Measurements from ENCODE around the gene ARPIN.
"Not testable (repeated sequence)": the region's sequence is repeated elsewhere in the genome, so short reads cannot be mapped to it uniquely, and the experiment has no call there.

The ARPIN gene

DNA sequence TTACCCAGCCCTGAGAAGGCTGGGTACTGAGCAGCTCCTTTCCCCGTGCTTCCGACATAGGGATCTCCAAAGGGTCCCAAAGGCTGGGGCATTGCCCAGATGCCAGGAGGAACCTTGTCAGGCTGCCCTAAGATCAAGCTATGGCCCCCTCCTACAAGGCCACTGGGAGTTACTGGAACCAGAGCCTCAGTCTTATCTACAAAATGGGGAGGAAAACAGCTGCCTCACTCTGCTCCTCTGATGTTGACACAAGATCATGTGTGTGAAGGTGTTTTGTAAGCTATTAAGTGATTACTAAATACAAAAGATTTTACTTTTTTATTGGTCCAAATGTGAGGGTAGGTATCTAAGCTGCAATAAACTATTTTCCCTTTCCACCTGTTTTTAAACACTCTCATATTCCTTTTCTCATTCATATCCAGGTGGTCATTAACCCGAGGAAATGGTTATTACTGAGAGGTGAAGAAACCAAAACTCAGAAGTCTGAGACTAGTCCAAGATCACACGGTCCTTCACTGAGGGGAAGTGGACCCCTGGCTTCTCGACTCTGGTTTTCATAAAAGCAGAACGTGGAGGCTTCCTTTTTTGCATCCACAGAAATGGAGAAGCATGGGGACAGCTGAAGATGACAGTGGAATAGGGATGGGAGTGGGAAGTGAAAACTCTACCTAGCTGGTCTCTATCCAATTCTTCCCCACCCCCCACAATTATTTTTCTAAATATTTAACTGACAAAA is 1.7 kb downstream of the ARPIN start:
- in situ Hi-C loops (cut with MboI; ENCODE audit: low sequenced_read_pairs) = no loop called here

DNA sequence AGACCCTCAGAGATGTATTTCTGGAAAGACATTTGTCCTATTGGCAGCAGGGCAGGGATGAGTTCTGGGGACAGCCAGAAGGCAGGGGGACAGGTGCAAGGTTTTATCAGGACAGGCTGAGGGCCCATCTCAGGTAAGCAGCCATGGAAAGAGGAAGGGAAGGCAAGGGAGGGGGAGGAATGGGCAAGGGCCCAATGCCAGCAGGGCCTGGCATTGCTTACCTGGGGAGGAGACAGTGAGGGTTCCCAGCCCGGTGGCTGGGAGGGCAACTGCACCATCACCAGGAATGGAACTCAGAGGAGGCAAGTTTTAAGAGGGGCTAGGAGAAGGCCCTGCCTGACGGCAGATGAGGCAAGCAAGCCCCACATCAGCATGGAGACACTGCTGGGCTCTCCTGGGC is 3.1 kb downstream of the ARPIN start:
- in situ Hi-C loops (cut with MboI; ENCODE audit: low sequenced_read_pairs) = no loop called here

DNA sequence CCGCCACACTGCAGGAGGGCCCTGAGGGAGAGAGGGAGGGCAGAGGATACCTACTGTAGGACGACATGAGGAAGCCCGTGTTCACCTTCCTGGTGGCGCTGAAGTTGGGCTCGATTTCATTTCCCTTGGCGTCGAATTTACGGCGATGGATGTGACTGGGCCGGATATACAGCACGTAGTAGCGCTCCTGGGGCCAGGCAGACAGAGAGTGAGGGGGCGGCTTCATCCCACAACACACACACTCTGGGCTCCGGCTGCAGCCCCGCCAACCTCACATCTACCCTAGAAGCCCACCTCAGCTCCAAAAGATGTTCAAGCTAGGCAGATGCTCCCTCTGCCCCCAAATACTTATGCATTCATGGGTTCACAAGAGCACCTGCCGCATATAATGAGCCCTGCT is 4.5 kb downstream of the ARPIN start:
- in situ Hi-C loops (cut with MboI; ENCODE audit: low sequenced_read_pairs) = no loop called here

DNA sequence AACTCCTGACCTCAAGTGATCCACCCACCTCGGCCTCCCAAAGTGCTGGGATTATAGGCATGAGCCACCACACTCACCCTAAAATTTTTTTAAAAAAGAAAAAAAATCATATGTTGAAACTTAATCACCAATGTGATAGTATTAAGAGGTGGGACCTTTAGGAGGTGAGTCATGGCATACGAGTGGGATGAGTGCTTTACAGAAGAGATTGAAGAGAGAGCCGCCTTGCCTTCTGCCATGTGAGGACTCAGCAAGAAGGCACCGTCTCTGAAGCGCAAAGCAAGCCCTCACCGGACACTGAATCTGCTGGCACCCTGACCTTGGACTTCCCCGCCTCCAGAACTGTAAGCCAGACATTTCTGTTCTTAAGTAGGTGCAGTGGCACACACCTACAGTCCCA is 5.5 kb downstream of the ARPIN start:
- in situ Hi-C loops (cut with MboI; ENCODE audit: low sequenced_read_pairs) = no loop called here

DNA sequence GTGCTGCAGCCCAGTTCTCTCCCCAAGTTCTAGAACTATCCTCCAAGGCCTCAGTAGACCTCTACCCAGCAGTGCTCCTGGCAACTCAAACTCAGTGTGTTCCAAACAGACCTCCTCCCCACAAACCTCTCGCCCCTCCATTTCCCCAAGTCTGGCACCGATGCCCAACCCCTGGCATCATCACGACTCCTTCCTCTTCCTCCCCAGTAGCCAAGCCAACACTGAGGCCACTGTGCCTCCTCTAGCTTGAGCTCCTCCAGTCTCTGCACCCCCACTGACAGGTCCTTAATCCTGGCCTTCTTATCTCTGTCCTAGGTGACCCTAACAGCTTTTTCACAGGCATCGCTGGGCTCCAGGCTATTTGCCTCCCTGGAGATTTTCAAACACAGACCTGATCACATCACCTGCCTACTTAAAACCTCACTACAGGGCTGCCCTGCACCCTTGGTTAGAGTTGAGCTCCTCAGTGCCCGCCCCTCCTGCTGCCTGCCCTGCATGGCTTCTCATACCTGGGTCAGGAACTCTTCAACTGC is 6.8 kb downstream of the ARPIN start:
- in situ Hi-C loops (cut with MboI; ENCODE audit: low sequenced_read_pairs) = no loop called here

DNA sequence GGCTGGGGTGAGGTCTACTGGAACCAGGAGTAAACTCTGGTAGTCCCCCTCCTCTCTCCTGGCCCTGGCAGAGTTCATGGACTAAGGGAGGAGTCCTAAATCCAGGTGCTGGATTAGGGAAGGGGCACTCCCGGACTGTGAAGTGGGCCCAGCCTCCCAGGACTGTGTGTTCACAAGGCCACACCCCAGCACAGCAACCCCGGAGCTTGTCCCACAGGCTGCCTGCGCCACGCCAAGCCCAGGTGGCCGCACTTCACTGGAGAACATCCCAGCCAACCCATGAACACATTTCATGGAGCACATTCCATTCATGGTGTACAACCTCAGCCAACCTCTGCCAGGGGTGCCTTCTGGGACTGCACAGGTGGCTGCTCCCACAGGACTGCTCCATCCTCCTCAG is 8.2 kb downstream of the ARPIN start:
- in situ Hi-C loops (cut with MboI; ENCODE audit: low sequenced_read_pairs) = no loop called here

DNA sequence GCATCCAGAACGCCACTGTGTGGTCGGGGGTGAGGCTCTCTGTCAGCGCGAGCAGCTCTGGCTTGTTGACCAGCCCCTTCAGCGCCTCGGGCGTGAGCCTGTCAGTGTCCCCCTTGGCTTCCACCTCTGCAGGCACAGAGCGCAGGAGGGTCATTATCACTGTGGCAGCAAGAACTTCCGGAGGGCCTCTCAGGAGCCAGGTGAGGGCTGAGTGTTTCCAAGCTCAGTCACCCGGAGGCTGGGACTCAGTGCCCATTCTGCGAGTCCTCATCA is 9.0 kb downstream of the ARPIN start:
- in situ Hi-C loops (cut with MboI; ENCODE audit: low sequenced_read_pairs) = no loop called here

DNA sequence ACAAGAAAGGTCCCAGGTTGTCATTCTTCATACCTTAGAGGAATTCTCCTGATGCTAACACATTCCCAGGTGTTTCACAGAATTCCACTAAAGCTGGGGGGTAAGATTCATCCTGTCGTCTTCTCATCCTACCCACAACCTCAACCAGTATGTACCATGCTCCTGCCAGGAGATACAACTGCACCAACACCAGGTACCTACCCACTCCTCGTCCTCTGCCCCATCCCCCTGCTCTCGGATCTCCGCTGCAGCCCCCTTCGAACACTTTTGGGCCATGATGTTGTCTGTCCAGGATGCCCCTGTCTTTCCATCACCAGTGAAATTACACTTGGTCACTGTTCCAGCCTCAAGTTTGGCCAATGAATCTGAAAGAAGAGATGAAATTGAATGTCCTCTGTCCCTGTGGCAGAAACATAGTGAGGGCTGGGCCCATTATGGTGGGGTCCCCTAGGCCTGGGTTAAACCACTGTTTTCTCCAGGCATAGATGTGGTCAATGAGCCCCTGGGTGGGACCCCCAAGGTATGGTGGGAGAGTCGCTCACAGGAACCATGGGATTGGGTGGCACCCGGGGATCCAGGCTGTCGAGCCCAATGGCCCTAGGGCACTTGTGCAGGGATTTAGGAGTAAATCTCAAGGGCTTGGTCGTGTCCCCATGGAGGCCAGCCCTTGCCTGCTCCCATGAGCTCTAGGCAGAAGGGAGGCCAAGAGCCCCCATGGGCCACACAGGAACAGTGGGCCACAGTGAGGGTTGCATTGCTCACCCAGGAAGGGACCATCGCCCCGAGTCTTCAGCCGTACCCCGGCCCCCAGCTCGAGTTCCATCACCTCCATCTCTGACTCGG is 9.5 kb downstream of the ARPIN start:
- in situ Hi-C loops (cut with MboI; ENCODE audit: low sequenced_read_pairs) = no loop called here

DNA sequence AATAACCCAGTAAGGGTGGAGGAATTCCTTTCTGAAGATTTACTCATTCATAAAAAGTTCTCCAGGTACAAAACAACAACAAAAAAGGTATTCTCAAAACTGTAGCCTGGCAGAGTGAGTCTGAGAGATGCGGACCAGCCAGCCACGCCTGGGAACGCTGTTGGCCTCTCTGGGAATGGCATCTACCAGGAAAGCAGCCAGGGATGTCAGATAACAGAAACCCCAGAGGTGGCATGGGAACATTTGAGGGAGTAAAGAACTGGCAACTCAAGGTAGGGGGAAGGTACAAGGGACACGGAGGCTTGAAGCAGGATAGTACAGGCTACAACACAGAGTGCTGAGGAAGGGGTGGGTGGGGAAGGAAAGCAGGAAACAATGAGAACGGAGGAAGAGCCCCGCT is 11.9 kb downstream of the ARPIN start:
- in situ Hi-C loops (cut with MboI; ENCODE audit: low sequenced_read_pairs) = no loop called here

DNA sequence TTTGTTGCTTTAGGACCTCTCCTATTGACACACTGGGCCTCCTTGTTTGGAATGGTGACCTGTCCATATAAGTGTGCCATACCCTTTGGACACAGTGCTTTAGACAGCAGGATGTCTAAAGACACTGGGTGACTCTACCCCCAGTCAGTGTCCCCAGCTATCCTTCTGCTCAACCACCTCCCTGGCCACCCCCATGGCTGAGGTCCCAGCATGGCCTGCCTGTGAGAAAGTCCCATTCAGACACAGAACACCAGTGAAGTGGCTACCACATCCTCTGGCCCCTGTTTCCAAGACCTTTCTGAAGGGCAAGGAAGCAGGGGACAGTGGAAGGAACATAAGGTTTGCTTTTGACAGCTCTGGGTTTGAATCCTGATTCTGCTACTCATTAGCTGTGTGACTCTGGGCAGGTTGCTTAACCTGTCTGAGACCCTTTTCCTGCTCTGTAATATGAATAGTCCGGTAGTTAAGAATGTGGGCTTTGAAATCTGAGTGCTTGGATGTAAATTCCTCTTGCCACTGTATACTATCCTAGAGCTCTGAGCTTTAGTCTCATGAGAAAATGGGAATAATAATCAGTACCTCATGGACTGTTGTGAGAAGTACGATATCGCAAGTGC is 12.7 kb downstream of the ARPIN start:
- in situ Hi-C loops (cut with MboI; ENCODE audit: low sequenced_read_pairs) = loop anchor here (10.0 kb wide), 1 partner anchor 175 kb away; no protein-coding TSS in a partner anchor

DNA sequence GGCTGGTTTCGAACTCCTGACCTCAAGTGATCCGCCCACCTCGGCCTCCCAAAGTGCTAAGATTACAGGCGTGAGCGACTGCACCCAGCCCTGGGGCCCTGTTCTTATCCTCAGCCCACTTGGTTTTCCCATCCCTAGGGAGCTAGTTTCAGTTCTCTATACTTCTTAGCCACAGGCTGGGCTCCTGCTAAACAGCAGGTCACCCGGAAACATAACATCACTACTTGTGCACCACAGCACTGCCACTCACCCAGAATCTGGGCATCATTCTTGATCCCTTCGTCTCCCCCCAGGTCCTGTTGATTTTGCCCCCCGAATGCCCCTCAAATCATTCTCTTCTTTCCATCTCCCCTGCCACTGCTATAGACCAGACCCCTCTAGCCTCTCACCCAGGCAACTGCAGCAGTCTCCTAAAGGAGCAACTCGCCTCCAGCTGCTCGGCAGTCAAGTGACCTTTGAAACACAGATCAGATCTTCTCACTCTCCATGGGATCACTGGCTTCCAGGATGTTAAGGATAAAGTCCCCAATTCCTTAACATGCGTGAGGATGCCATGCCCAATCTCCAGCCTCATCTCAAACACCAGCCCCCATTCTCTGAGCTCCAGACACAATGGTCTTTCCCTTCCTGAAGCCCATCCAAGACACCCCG is 13.3 kb downstream of the ARPIN start:
- in situ Hi-C loops (cut with MboI; ENCODE audit: low sequenced_read_pairs) = loop anchor here (10.0 kb wide), 1 partner anchor 175 kb away; no protein-coding TSS in a partner anchor

DNA sequence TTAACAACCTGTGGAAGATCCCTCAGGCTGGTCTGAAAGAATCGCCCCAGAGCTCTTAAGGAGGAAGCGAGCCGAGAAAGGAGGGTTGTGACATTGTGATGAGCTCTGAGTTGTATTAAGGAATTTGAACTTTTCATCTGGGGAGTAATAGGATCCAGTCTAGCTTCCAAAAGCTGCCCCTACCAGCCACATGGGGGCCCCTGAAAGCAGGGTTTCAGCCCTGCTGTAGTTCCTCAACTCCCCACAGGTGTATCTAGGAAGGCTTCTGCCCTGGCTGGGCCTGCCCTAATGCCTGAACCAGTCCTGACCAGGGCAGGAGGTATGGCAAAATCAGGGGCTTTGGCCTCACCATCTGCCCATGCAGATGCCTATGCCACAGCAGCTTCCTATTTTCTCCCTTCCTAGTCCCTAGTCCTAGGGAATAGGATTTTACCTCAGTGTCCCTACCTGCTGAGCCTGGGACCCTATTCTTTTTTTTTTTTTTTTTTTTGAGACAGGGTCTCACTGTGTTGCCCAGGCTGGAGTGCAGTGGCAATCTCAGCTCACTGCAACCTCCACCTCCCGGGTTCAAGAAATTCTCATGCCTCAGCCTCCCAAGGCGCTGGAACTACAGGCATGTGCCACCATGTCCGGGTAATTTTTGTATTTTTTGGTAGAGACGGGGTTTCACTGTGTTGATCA is 14.0 kb downstream of the ARPIN start:
- in situ Hi-C loops (cut with MboI; ENCODE audit: low sequenced_read_pairs) = loop anchor here (10.0 kb wide), 1 partner anchor 176 kb away; no protein-coding TSS in a partner anchor

DNA sequence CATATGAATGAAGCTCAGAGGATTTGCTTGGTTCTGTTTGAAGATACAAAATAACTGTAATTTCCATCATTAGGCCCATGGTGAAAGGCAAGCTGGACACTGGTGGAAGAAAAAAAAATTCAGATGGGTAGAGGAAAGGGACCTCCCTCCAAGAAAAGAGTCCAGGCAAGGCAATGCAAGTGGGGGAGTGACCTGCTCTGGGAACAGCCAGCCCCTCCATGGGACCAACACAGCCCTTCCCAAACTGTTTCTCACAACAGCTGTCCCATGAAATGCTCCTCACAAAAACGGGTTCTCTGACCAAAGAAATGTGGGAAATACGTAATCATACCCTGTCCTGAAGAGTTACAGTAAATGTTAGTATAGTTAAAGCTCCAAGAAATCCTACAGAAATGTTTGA is 14.6 kb downstream of the ARPIN start:
- in situ Hi-C loops (cut with MboI; ENCODE audit: low sequenced_read_pairs) = loop anchor here (10.0 kb wide), 1 partner anchor 177 kb away; no protein-coding TSS in a partner anchor

DNA sequence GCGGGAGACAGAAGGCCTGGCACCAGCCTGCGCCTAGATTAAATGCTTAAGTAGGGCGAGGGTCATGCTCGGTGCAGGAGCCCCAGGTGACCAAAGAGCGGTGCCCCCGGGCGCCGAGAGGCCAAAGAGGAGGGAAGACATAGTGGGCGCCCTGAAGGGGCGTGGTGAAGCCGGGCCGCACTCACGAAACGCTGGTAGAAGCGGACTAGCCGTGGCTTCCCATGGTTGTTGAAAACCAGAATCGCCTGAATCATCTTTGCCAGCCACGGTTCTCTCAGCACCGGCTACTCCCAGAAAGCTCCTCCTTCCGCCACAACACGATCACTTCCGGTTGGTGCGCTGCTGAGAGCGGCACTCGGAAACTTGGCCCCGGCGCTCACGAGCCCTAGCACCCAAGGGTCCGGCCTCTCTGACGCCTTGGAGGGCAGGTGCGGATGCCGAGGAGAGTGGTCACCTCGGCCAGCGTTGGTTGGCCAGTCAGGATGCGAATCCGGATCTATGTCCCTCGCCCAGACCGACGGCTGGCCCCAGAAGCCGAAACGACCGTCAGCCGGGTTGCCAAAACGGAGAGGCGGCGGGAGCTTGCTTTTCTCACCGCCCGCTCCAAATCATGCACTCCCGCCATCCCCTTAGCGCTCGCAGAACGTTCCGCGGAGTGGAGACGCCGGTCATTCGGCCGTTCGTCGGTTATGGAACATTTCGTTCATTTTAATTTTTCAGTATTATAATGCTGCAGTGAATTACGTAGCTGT is 18.9 kb downstream of the ARPIN start, which contains the start of gene AP3S2:
TSS of gene AP3S2 (minus strand) at position 299 of the 752 bp plus-strand sequence. CDS start at position 254, 45 bp downstream.
- in situ Hi-C loops (cut with MboI; ENCODE audit: low sequenced_read_pairs) = loop anchor here (10.0 kb wide), 1 partner anchor 181 kb away; no protein-coding TSS in a partner anchor

DNA sequence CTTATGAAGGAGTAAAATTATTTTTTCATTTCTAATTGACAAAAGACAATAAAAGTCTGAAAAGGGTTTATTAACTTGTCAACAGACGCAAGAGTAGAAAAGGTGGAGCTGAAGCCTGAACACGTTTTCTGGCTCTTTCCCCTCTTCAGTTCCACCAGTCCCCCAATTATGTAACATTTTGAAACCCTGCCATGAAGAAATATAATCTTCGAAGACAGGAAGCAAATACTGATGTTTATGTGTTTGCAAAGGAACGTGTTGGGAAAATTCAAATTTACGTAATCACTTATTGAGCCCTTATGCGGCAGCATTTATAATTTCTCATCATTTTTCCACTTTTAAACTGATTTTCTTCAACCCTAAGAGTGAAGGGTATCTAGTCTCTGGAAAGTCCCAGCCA is 19.7 kb downstream of the ARPIN start:
- in situ Hi-C loops (cut with MboI; ENCODE audit: low sequenced_read_pairs) = loop anchor here (10.0 kb wide), 1 partner anchor 182 kb away; no protein-coding TSS in a partner anchor

DNA sequence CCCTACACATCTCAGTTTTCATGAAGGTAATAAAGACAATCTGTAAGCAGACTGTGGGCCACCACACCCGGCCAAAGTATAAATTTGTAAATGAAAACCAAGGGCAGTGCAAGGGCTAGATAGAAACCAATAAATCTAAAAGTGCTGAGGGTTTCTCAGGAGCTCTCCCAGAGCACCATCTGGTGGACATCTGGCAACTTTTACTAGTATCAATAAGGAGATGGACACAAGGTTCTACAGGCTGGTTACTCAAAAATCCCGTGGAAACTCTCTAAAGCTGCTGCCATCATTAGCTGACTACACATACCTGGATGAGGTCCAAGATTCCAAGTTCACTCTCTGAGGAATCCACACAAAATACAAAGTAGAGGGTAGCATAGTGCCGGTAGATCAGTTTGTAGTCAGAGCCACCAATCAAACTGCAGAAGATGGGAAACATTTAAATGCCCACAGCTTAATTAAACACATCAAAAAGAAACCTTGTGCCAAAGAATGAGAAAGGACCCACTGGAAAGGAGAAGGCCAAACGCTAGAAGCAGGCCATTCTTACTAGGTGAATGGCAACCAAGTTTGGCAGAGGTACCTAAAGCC is 24.4 kb downstream of the ARPIN start:
- in situ Hi-C loops (cut with MboI; ENCODE audit: low sequenced_read_pairs) = no loop called here

DNA sequence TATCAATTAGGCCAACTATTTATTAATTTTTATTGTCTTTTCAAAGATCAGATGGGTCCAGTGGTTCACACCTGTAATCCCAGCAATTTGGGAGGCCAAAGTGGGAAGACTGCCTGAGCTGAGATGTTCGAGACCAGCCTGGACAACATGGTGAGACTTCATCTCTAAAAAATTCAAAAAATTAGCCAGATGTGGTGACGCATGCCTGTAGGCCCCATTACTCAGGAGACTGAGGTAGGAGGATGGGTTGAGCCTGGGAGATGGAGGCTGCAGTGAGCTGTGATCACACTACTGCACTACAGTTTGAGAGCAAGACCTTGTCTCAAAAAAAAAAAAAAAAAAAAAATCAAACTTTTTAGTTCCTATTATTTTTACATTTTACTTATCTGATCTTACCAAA is 27.1 kb downstream of the ARPIN start:
- in situ Hi-C loops (cut with MboI; ENCODE audit: low sequenced_read_pairs) = no loop called here

DNA sequence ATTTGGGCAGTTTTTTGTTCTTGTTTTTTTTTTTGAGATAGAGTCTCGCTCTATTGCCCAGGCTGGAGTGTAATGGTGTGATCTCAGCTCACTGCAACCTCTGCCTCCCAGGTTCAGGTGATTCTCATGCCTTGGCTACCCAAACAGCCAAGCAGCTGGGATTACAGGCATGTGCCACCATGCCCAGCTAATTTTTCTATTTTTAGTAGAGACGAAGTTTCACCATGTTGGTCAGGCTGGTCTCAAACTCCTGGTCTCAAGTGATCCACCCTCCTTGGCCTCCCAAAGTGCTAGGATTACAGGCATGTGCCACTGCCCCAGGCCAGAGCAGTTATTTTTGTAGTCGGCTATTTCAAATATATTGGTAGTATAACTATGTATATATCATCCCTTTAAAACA is 27.6 kb downstream of the ARPIN start:
- in situ Hi-C loops (cut with MboI; ENCODE audit: low sequenced_read_pairs) = not testable (repeated sequence)

DNA sequence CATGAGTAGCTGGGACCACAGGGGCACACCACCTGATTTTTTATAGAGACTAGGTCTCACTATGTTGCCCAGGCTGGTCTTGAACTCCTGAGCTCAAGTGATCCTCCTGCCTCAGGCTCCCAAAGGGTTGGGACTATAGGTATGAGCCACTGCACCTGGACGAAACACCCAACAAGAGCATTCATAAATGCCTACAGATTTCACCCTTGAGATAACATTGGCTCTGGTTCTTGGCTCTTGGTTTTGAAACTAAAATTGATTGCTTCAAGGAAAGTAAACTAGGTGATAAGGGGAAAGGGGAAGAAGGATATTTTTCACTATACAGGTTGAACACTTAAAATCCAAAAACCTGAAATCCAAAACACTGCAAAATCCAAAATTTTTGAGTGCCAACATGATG is 29.2 kb downstream of the ARPIN start:
- in situ Hi-C loops (cut with MboI; ENCODE audit: low sequenced_read_pairs) = no loop called here
